ENCODE measurements around the gene FGD4. TPM values are rescaled to one million over a fixed set of nuclear protein-coding genes. Genes with fewer than 3 reads are reported as not detected.

Gene FGD4
- total RNA-seq, 1 donor from 2014 or later, result 51.1 TPM

- Histone ChIP-seq H3K4me1 (ENCODE audit: control insufficient read depth in 3 of 3, insufficient read depth in 3 of 3, low read length in 3 of 3) (peaks cover 0 to 3% (median 0%) of the 10 kb centered on the region in 3 donors), H3K9ac (ENCODE audit: low read depth in 1 of 3, low read length in 3 of 3) (no peak overlapping the region), H3K4me3 (ENCODE audit: low read length in 3 of 3) (no peak overlapping the region), H3K36me3 (ENCODE audit: control insufficient read depth in 3 of 3, insufficient read depth in 3 of 3, low read length in 3 of 3) (peaks cover 0 to 5% (median 0%) of the 10 kb centered on the region in 3 donors), H3K27me3 (ENCODE audit: control insufficient read depth in 3 of 3, insufficient read depth in 3 of 3, low read length in 3 of 3) (no peaks in the 10 kb centered on the region), H3K9me3 (ENCODE audit: control insufficient read depth in 3 of 3, low read length in 3 of 3) (no peaks in the 10 kb centered on the region), H3K27ac (ENCODE audit: low read depth, low read length) (no peak overlapping the region)
Observed at GRCh38 chr12:32693036-32693435, 293.7 kb downstream of the FGD4 start.

Small RNAs within 50 kb of the gene (small RNA-seq; reads per million reads assigned to genes)
- not detected for gene RF00019
- gene RNU6-494P, result not detected

Data from skeletal muscle tissue (tissue), 5 donors.